HG03025 (cell line): ENCODE results near the gene MYL12B.
"Not testable (repeated sequence)": the region's sequence is repeated elsewhere in the genome, so short reads cannot be mapped to it uniquely, and the experiment has no call there.

ENCODE experiments used
- ATAC-seq: cut with Tn5 transposase; IDR thresholded peaks from one replicate; pipeline ENCODE4 v1.9.1; 2021; ENCODE audit warnings: mild to moderate bottlenecking, moderate library complexity; ENCODE audit not compliant: unreplicated experiment, low FRiP score

MYL12B gene

GRCh38 chr18:3293196-3293951 is 31.4 kb downstream of the MYL12B start:
- no peak for ATAC-seq

GRCh38 chr18:3294435-3295080 is 32.6 kb downstream of the MYL12B start:
- no peak for ATAC-seq

- ATAC-seq: peak; percentile 99
Observed at GRCh38 chr18:3297025-3297984, 35.4 kb downstream of the MYL12B start.

- no peak for ATAC-seq
Observed at GRCh38 chr18:3304832-3305231, 42.9 kb downstream of the MYL12B start.

- no peak for ATAC-seq
Observed at GRCh38 chr18:3305354-3305762, 43.4 kb downstream of the MYL12B start.

- ATAC-seq: no peak
Observed at GRCh38 chr18:3305933-3306332, 44.0 kb downstream of the MYL12B start.

- no peak for ATAC-seq
Observed at GRCh38 chr18:3306391-3306790, 44.5 kb downstream of the MYL12B start.

GRCh38 chr18:3313685-3314084 is 51.8 kb downstream of the MYL12B start:
- ATAC-seq: no peak

- ATAC-seq: not testable (repeated sequence)
Observed at GRCh38 chr18:3315344-3315743, 53.4 kb downstream of the MYL12B start.

- ATAC-seq: no peak
Observed at GRCh38 chr18:3319399-3319798, 57.5 kb downstream of the MYL12B start.

- ATAC-seq: no peak
Observed at GRCh38 chr18:3319894-3320454, 58.0 kb downstream of the MYL12B start.

- ATAC-seq: no peak
Observed at GRCh38 chr18:3321133-3321812, 59.3 kb downstream of the MYL12B start.

GRCh38 chr18:3323900-3324299 is 62.0 kb downstream of the MYL12B start:
- no peak for ATAC-seq
